Measurements from ENCODE around the gene LCN15.

DNA sequence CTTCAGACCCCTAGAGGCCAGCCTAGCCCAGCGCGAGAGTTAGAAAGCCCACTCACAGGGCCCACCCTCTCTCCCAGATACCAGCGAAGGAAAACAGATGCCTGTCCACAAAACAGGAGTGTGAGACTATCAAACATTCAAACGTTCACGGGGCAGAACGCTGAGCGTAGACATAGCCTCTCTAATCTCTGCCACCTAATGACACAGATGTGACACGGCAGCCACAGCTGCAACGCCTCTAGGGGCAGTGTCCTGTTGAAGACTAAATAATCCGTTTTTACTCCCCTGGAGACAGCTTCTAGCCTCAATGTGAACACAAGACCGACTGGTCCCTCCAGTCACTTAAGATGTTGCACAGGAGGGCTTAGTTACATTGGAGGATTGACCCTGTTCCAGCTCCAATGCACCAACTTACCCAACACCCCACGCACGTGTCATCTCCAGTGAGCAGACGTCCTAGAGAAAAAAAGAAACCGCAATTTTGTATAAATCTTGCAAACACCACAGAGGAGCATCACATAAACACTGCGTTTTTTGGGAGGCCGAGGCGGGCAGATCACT, 37.6 kb downstream of the LCN15 start:
- TF ChIP-seq, protein P1, sequence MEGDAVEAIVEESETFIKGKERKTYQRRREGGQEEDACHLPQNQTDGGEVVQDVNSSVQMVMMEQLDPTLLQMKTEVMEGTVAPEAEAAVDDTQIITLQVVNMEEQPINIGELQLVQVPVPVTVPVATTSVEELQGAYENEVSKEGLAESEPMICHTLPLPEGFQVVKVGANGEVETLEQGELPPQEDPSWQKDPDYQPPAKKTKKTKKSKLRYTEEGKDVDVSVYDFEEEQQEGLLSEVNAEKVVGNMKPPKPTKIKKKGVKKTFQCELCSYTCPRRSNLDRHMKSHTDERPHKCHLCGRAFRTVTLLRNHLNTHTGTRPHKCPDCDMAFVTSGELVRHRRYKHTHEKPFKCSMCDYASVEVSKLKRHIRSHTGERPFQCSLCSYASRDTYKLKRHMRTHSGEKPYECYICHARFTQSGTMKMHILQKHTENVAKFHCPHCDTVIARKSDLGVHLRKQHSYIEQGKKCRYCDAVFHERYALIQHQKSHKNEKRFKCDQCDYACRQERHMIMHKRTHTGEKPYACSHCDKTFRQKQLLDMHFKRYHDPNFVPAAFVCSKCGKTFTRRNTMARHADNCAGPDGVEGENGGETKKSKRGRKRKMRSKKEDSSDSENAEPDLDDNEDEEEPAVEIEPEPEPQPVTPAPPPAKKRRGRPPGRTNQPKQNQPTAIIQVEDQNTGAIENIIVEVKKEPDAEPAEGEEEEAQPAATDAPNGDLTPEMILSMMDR (IDR thresholded peaks at IDR 0.05; ENCODE audit: poor library complexity, severe bottlenecking): peak; percentile 47
- TF ChIP-seq TAF1 (IDR thresholded peaks at IDR 0.05; ENCODE audit: low read depth): no peak
- TF ChIP-seq EP300 (conservative IDR thresholded peaks at IDR 0.05; ENCODE audit: poor library complexity, severe bottlenecking): no peak
- no peak for TF ChIP-seq EZH2 (IDR thresholded peaks at IDR 0.05; ENCODE audit: borderline replicate concordance, insufficient read depth, low read length, poor library complexity, severe bottlenecking)
